ENCODE results near the gene ZNF227.
"Not testable (repeated sequence)": the region's sequence is repeated elsewhere in the genome, so short reads cannot be mapped to it uniquely, and the experiment has no call there.

DNA sequence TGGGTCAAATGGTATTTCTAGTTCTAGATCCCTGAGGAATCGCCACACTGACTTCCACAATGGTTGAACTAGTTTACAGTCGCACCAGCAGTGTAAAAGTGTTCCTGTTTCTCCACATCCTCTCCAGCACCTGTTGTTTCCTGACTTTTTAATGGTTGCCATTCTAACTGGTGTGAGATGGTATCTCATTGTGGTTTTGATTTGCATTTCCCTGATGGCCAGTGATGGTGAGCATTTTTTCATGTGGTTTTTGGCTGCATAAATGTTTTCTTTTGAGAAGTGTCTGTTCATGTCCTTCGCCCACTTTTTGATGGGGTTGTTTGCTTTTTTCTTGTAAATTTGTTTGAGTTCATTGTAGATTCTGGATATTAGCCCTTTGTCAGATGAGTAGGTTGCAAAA lies 9.0 kb downstream of the ZNF227 start:
- not testable (repeated sequence) for TF ChIP-seq POLR2A (IDR thresholded peaks at IDR 0.05; ENCODE audit: low read length); GATA1 (IDR thresholded peaks at IDR 0.05; ENCODE audit: low read depth, low read length)
